A549 treated with dexamethasone at 1 μM for 4 hours (cell line): ENCODE results near the gene LACRT. TPM values are rescaled to one million over a fixed set of nuclear protein-coding genes. Genes with fewer than 3 reads are reported as not detected.

Source experiments
- total RNA-seq: library from RNA; stranded (reverse); fragments of 200-300 nt; extraction: Qiagen RNA extraction; gene quantifications from 5 replicates; pipeline ENCODE4 v1.2.3, GENCODE V29; 2022

LACRT gene, protein sequence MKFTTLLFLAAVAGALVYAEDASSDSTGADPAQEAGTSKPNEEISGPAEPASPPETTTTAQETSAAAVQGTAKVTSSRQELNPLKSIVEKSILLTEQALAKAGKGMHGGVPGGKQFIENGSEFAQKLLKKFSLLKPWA
- not detected in 5 replicates for total RNA-seq

DNA sequence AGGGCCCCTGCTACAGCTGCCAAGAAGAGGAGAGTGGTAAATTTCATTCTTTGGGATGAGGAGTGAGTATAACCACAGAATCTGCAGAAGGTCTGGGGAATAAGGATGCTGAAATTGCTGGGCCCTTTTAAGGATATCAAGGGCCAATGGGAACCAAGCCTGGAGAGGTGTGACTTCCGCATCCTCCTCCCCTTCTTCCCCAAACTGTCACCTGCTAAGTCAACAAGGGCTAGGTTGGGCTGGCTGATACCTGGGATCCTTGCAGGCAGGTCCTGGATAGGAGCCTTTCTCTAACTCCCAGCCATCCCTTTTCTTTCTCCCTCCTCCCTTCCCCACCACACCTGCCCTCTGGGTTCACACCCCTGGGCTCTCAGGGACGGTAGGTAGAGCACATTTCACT lies at the start of gene LACRT:
Gene LACRT, minus strand, starts transcription at position 101 of the 400 bp plus-strand sequence. Its CDS starts 54 bp downstream, at position 47.

DNA sequence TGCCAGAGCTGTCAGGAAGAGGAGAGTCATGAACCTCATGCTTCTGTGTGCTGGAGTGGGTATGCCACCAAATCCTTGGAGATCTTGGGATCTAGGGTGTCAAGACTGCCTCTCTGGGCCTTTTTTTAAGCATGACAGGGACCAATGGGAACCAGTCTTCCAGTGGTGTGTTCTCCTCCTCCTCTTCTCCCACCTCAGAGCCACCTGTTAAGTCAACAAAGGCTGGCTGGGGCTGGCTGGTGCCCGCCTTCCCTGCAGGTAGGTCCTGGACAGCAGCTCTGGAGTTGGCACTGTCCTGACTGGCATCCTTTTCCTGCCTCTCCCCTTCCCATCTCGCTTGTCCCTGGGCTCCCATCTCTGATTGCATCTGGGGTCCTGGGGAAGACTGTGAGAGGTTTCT lies 13.6 kb upstream of the LACRT start, which contains the start of gene DCD:
Gene DCD, minus strand, starts transcription at position 101 of the 400 bp plus-strand sequence. Its CDS starts 62 bp downstream, at position 39.

DNA sequence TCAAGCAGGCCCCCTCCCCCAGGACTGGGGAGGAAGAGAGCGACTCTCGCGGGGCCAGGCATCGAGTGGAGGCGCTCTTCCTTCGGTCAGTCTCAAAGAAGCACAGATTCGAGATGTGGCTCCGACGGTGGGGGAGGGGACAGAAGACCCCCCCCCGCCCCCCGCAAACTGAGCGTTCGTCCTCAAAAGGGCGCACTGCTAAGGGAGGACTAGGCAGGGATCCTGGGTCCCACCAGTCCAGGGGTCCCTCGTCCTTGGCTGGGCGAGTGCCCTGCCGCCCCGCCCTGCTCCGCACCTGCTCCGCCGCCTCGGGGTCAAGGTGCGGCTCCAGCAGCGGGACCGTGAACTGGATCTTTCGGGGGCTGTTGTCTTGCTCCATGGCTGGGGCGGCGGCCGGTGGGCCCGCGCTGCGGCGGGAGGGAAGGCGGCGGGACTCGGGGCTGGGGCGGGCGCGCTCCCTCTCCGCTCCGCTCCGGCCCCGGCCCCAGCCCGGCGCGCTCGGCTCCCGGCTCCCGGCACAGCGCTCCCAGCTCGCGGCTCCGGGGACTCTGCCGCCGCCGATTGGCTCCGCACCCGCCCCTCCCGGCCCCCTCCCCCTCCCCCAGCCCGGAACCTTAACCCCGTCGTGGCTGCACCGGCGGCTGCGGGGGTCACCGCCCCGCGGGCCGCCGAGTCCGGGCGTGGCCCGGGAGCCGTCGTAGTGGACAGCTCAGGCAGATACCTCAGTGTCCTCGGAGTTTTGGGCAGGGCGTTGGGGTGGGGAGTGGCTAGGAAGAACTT lies 46.4 kb downstream of the LACRT start, which contains the start of gene PPP1R1A:
Gene PPP1R1A, minus strand, starts transcription at position 550 of the 780 bp plus-strand sequence. Its CDS starts 171 bp downstream, at position 379.

Other genes with a start within 250 kb of the LACRT start
- 222 to 345 TPM (median 276 TPM) in 5 replicates for gene ITGA5, start 215.6 kb downstream of the LACRT start, total RNA-seq
- not detected in 5 replicates for gene GTSF1, start 161.3 kb downstream of the LACRT start, total RNA-seq
- gene NCKAP1L, start 137.1 kb downstream of the LACRT start, total RNA-seq: not detected in 5 replicates
- 0.04 TPM in 1 of 5 replicates, not detected in the others for gene PDE1B, start 85.3 kb downstream of the LACRT start, total RNA-seq
- 0.09 to 0.27 TPM (median 0.25 TPM) in 5 replicates for gene PPP1R1A, start 46.2 kb downstream of the LACRT start, total RNA-seq
- not detected in 5 replicates for gene DCD, start 13.5 kb upstream of the LACRT start, total RNA-seq
- gene MUCL1, start 219.6 kb upstream of the LACRT start, total RNA-seq: not detected in 5 replicates